NCI-H2227 (cell line): ENCODE data around the gene F2RL1.
"Not testable (repeated sequence)": the region's sequence is repeated elsewhere in the genome, so short reads cannot be mapped to it uniquely, and the experiment has no call there.

Experiments used
- DNase-seq: peaks from one replicate; lab custom pipeline; 2025; ENCODE audit not compliant: unreplicated experiment; lab: John Stamatoyannopoulos, UW

F2RL1 gene

GRCh38 chr5:76818844-76819831 is at the start of gene F2RL1:
F2RL1 (plus strand) TSS chr5:76819030; CDS start chr5:76819183, 153 bp downstream.
- no peak for DNase-seq

GRCh38 chr5:76771041-76771440 is 47.8 kb upstream of the F2RL1 start:
- not testable (repeated sequence) for DNase-seq

GRCh38 chr5:76771705-76772405 is 47.0 kb upstream of the F2RL1 start:
- DNase-seq = no peak

- no peak for DNase-seq
Observed at GRCh38 chr5:76775921-76776320, 42.9 kb upstream of the F2RL1 start.

- DNase-seq = no peak
Observed at GRCh38 chr5:76776391-76776790, 42.4 kb upstream of the F2RL1 start.

- DNase-seq = not testable (repeated sequence)
Observed at GRCh38 chr5:76780616-76781015, 38.2 kb upstream of the F2RL1 start.

- DNase-seq = no peak
Observed at GRCh38 chr5:76781775-76782174, 37.1 kb upstream of the F2RL1 start.

GRCh38 chr5:76782444-76782843 is 36.4 kb upstream of the F2RL1 start:
- DNase-seq = no peak

- DNase-seq = no peak
Observed at GRCh38 chr5:76787237-76787636, 31.6 kb upstream of the F2RL1 start.

- no peak for DNase-seq
Observed at GRCh38 chr5:76788362-76788761, 30.5 kb upstream of the F2RL1 start.

- not testable (repeated sequence) for DNase-seq
Observed at GRCh38 chr5:76789275-76789674, 29.6 kb upstream of the F2RL1 start.

- no peak for DNase-seq
Observed at GRCh38 chr5:76789991-76790581, 28.7 kb upstream of the F2RL1 start.

GRCh38 chr5:76790632-76791290 is 28.1 kb upstream of the F2RL1 start:
- DNase-seq = no peak

- DNase-seq = no peak
Observed at GRCh38 chr5:76791461-76791860, 27.4 kb upstream of the F2RL1 start.

- DNase-seq = no peak
Observed at GRCh38 chr5:76794871-76795270, 24.0 kb upstream of the F2RL1 start.

GRCh38 chr5:76799588-76799987 is 19.2 kb upstream of the F2RL1 start:
- DNase-seq = no peak

- no peak for DNase-seq
Observed at GRCh38 chr5:76800579-76800978, 18.3 kb upstream of the F2RL1 start.

- no peak for DNase-seq
Observed at GRCh38 chr5:76801159-76801802, 17.5 kb upstream of the F2RL1 start.

- no peak for DNase-seq
Observed at GRCh38 chr5:76801803-76802195, 17.0 kb upstream of the F2RL1 start.

GRCh38 chr5:76804266-76804665 is 14.6 kb upstream of the F2RL1 start:
- DNase-seq = no peak
